Gastroesophageal sphincter (tissue), 4 donors: Measurements from ENCODE around the gene CDC42BPB. TPM values are rescaled to one million over a fixed set of nuclear protein-coding genes. Genes with fewer than 3 reads are reported as not detected.

Source experiments
- ATAC-seq: fragments of 150-250 bp; one replicate; pipeline ENCODE4 v1.9.1; 2016; ENCODE audit warnings: mild to moderate bottlenecking, moderate library complexity
- H3K27ac ChIP-seq, 4 donors: fragments of 200-600 bp; sonication (generic) in 3 of 4; 1 replicate in 3 of 4; 2 replicates in 1 of 4; pipeline ENCODE4 v1.5.1; 2016 to 2019
- H3K27me3 ChIP-seq: fragments of 200-600 bp; sonication (generic); one replicate; pipeline ENCODE4 v1.5.1; 2019
- H3K36me3 ChIP-seq, 2 donors: fragments of 200-600 bp; sonication (generic); one replicate each; pipeline ENCODE4 v1.5.1; 2019; ENCODE audit warnings: control low read depth in 1 of 2
- H3K4me1 ChIP-seq, 3 donors: fragments of 200-600 bp; sonication (generic); 1 replicate in 2 of 3; 2 replicates in 1 of 3; pipeline ENCODE4 v1.5.1; 2016 to 2019; ENCODE audit warnings: control low read depth in 2 of 3
- H3K4me3 ChIP-seq, 2 donors: fragments of 200-600 bp; sonication (generic); one replicate each; pipeline ENCODE4 v1.5.1; 2019; ENCODE audit warnings: mild to moderate bottlenecking in 1 of 2, moderate library complexity in 1 of 2
- H3K9me3 ChIP-seq, 3 donors: fragments of 200-600 bp; sonication (generic); one replicate each; pipeline ENCODE4 v1.5.1; 2017 to 2019; ENCODE audit warnings: control low read depth in 2 of 3
- EP300 ChIP-seq: sonication (generic); formaldehyde crosslinking; IDR thresholded peaks from one replicate; pipeline ENCODE4 v1.6.1; 2017; ENCODE audit warnings: antibody characterized with exemption, mild to moderate bottlenecking
- POLR2A ChIP-seq, 2 donors: fragments of 450-650 bp; IDR thresholded peaks; one replicate each; pipeline ENCODE4 v1.6.1; 2017; ENCODE audit warnings: antibody characterized with exemption in 2 of 2, mild to moderate bottlenecking in 2 of 2, moderate library complexity in 1 of 2
- POLR2AphosphoS5 ChIP-seq: sonication (generic); formaldehyde crosslinking; IDR thresholded peaks from one replicate; pipeline ENCODE4 v1.6.1; 2017; ENCODE audit warnings: antibody characterized with exemption
- WGBS, 2 donors: methylation state at CpG; one replicate each; pipeline ENCODE4 v1.1.5; 2018; ENCODE audit warnings: low coverage in 1 of 2; 5-methylcytosine and 5-hydroxymethylcytosine counted together
- total RNA-seq, 4 donors: library from RNA; depleted of rRNA; stranded (reverse); fragments of >200 nt; gene quantifications; one replicate each; pipeline ENCODE4 v1.1.0, GENCODE V29; 2016
- TF ChIP-seq, protein P1 (sequence below), 4 experiments: fragments of 200-600 bp in 2 of 4; fragments of 450-650 bp in 2 of 4; sonication (generic) in 1 of 4; IDR thresholded peaks; one replicate each; pipeline ENCODE4 v1.5.1; 2017 to 2019; ENCODE audit warnings: antibody characterized with exemption in 4 of 4, mild to moderate bottlenecking in 2 of 4, moderate library complexity in 2 of 4

The CDC42BPB gene
- total RNA-seq, 4 donors from 2014 or later: 86.7 to 151 (median 97.3) TPM

DNA sequence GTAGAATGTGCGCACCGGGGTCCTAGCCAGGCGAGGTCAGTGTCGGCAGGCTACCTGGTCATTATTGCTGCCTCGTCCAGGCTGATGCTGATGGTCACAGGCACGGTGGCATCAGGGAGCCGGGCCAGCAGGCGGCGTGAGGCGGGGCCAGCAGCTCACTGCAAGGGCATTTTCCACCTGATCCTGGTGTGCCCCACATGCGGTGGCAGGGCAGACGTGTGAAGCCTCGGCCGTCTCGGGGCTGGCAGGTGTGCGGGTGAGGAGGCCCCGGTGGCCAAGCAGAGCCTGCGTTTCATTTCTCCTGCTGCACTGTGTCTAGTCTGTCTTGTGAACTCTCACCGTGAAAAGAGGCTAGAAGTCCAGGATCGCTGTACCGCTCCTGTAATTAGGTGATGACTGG, 146.9 kb downstream of the CDC42BPB start:
- WGBS, 2 donors: no CpG with 5 or more reads among the region's 21 CpGs
- TF ChIP-seq EP300: no peak
- TF ChIP-seq POLR2A (IDR thresholded peaks at IDR 0.05): no peak
- TF ChIP-seq, protein P1, sequence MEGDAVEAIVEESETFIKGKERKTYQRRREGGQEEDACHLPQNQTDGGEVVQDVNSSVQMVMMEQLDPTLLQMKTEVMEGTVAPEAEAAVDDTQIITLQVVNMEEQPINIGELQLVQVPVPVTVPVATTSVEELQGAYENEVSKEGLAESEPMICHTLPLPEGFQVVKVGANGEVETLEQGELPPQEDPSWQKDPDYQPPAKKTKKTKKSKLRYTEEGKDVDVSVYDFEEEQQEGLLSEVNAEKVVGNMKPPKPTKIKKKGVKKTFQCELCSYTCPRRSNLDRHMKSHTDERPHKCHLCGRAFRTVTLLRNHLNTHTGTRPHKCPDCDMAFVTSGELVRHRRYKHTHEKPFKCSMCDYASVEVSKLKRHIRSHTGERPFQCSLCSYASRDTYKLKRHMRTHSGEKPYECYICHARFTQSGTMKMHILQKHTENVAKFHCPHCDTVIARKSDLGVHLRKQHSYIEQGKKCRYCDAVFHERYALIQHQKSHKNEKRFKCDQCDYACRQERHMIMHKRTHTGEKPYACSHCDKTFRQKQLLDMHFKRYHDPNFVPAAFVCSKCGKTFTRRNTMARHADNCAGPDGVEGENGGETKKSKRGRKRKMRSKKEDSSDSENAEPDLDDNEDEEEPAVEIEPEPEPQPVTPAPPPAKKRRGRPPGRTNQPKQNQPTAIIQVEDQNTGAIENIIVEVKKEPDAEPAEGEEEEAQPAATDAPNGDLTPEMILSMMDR (IDR thresholded peaks at IDR 0.05): no peak
- no peak for TF ChIP-seq POLR2AphosphoS5
- ATAC-seq: no peak
- Histone ChIP-seq H3K4me3 (no peak overlapping the region), H3K36me3 (peaks cover 0 to 42% of the 10 kb centered on the region in 2 donors), H3K27me3 (no peaks in the 10 kb centered on the region), H3K4me1 (no peaks in the 10 kb centered on the region), H3K27ac (no peak overlapping the region), H3K9me3 (no peaks in the 10 kb centered on the region)

DNA sequence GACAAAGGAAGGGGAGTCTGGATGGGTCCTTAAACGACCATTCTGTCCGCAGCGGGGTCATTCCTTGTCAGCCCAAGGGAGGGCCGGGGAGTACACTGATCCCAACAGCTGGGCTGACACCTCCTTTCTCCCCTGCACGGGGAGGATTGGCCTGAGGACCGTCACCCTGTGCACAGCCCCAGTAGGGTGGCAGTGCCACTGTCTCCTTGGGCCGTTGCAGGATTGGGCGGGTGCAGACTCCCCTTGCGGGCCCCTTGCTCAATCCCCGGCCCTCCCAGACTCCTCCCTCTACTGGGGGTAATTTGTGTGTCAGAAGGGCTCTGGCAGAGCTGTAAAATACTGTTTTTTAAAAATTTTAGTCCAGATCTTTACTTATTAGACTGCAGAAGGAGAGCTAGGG, 147.4 kb downstream of the CDC42BPB start:
- no peak overlapping the region for H3K4me3 ChIP-seq
- H3K27ac ChIP-seq: no peak overlapping the region
- TF ChIP-seq POLR2AphosphoS5: no peak
- TF ChIP-seq POLR2A (IDR thresholded peaks at IDR 0.05): no peak
- TF ChIP-seq EP300: no peak
- TF ChIP-seq, protein P1 (IDR thresholded peaks at IDR 0.05): no peak
- no peaks in the 10 kb centered on the region for H3K27me3 ChIP-seq
- no peaks in the 10 kb centered on the region for H3K9me3 ChIP-seq
- WGBS, 2 donors: 76 to 90% methylated on average over 3 to 5 of the region's 10 CpGs
- no peak for ATAC-seq
- peaks cover 0 to 47% of the 10 kb centered on the region in 2 donors for H3K36me3 ChIP-seq
- no peaks in the 10 kb centered on the region for H3K4me1 ChIP-seq

DNA sequence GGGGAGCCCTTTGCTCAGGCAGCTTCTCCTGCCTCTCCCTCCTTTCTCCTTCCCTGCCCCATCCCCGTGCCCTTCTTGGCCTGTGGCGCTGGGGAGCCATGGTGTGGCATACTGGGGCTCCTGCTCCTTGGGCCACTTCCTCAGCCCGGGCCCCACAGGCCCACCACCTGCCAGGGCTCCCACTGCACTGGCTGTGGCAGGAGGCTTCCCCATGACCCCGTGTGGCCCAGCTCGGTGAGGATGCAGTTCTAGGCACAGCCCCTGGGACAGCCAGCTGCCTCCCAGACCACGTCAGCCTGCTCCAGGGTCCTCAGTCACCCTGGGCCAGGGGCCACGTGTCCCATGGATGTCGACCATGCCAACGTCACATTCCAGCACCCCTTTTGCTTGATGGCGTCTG, 147.9 kb downstream of the CDC42BPB start:
- H3K36me3 ChIP-seq: peaks cover 0 to 50% of the 10 kb centered on the region in 2 donors
- H3K4me3 ChIP-seq: no peak overlapping the region
- no peaks in the 10 kb centered on the region for H3K27me3 ChIP-seq
- ATAC-seq: no peak
- H3K27ac ChIP-seq: no peak overlapping the region
- no peaks in the 10 kb centered on the region for H3K4me1 ChIP-seq
- 88 to 100% methylated on average over 3 of the region's 10 CpGs for WGBS, 2 donors
- no peaks in the 10 kb centered on the region for H3K9me3 ChIP-seq
- TF ChIP-seq EP300 (no peak), POLR2A (IDR thresholded peaks at IDR 0.05) (no peak), POLR2AphosphoS5 (no peak)
- TF ChIP-seq, protein P1 (IDR thresholded peaks at IDR 0.05): no peak

DNA sequence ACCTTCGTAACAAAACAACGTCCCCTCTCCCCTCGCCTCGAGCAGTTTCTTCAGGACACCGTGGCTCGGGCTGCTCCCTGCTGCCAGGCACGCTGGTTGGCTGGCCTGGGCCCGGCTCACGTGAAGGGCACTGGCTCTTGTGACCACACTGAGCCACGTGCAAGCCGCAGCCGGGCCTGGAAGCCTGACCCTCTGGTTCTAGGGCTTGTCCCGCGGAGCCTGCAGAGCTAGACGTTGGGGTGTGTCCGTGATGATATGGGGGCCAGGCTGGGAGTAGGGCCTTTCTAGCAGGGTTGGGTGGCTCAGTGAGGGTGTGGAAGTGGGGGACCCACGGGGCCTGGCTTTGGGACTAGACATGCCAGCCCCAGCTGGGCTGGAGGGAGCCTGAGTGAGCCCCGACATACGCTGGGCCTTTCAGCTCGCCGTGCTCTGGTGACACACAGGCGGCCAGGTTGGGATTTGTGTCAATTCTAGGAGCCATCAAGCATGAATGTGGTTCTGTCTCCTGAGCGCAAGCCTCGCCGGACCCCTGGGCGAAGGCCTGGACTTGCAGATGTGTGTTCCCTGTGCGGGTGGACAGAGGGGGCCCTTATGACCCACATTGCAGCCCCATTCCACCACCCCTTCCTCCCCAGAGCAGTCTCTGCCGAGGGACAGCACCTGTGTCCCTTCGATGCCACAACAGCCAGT, 148.4 kb downstream of the CDC42BPB start:
- H3K4me3 ChIP-seq: no peak overlapping the region
- no peak for TF ChIP-seq EP300
- TF ChIP-seq POLR2AphosphoS5: no peak
- TF ChIP-seq, protein P1 (IDR thresholded peaks at IDR 0.05): no peak
- TF ChIP-seq POLR2A (IDR thresholded peaks at IDR 0.05): no peak
- H3K4me1 ChIP-seq: no peaks in the 10 kb centered on the region
- H3K9me3 ChIP-seq: no peaks in the 10 kb centered on the region
- WGBS, 2 donors: 93 to 96% methylated on average over 4 to 8 of the region's 29 CpGs
- no peak overlapping the region for H3K27ac ChIP-seq
- H3K36me3 ChIP-seq: peaks cover 0 to 53% of the 10 kb centered on the region in 2 donors
- ATAC-seq: no peak
- H3K27me3 ChIP-seq: no peaks in the 10 kb centered on the region
